ENCODE data around the gene TAF6L. TPM values are rescaled to one million over a fixed set of nuclear protein-coding genes. Genes with fewer than 3 reads are reported as not detected.
A peak's percentile ranks its signal among the peaks of the same experiment; 100 is the strongest.

The TAF6L gene
- total and polyA plus RNA-seq, 9 of the 15 experiments (the other 6 are each of a cell fraction or from before 2014, with no cell fraction given), result 0.04 to 45.5 (median 20.8) TPM

DNA sequence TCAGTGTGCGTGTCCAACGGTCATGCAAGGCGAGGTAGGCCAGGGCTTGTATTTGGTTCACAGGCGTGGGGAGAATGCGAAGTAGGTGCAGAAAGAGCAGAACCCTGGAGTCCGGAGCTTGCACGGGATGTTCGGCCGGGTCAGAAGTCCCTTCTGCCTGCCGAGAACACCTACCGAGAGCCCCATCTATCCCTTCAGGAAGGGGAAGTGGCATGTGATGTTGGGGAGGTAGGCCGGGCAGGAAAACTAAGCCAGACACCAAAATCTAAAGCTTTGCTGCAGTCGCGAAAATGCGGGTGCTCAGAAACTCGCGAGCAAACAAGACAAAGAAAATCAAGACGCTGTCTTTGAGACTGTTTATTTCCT is 435 bp upstream of the TAF6L start:
- ChIA-PET CTCF (ENCODE audit: low intra/inter-chr PET ratio) (no interaction called here), POLR2A (interaction anchor here (0.7 to 3.3 kb wide), 11 partner anchors 8 to 169 kb away, joined by 3 to 16 read pairs (median 6); partner anchors contain the start of genes C11orf98, CSKMT, HNRNPUL2 and MTA2)
- TSS peak; percentile 96 for BruUV-seq (replicated peaks)
- 15% methylated on average over 18 of the region's 18 CpGs for WGBS (ENCODE audit: insufficient coverage, low coverage, missing lambda C conversion rate)
- intact Hi-C loops (cut with micrococcal nuclease) (no loop called here), in situ Hi-C loops (cut with MboI) (no loop called here)
- no peaks in the 10 kb centered on the region for H4K20me1 ChIP-seq (replicated peaks; ENCODE audit: control insufficient read depth, insufficient read depth, low read length)
- peak overlapping the region; percentile 48 for H3K4me3 ChIP-seq
- peaks cover 36% of the 10 kb centered on the region; the same call in 2 of the 3 replicates for H3K36me3 ChIP-seq (ENCODE audit: control insufficient read depth, insufficient read depth, low read length)
- peaks cover 28% of the 10 kb centered on the region for H3K79me2 ChIP-seq (ENCODE audit: control insufficient read depth, insufficient read depth, low read length)
- peak overlapping the region; percentile 86 for H3K4me2 ChIP-seq (ENCODE audit: insufficient read depth, low read length)
- H3K9me3 ChIP-seq (replicated peaks; ENCODE audit: control insufficient read depth, insufficient read depth, low read depth, low read length), result no peaks in the 10 kb centered on the region
- no peaks in the 10 kb centered on the region for H3K9me1 ChIP-seq (ENCODE audit: control insufficient read depth, insufficient read depth, low read length)
- peaks cover 9 to 24% of the 10 kb centered on the region in 2 experiments for H3K4me1 ChIP-seq (replicated peaks in 1 of 2; ENCODE audit: control insufficient read depth in 2 of 2, insufficient read depth in 2 of 2, low read length in 2 of 2)
- no peaks in the 10 kb centered on the region for H3K27me3 ChIP-seq (ENCODE audit: control insufficient read depth in 2 of 2, insufficient read depth in 2 of 2, low read length in 2 of 2)
- FAIRE-seq (no peak), DNase-seq (ENCODE audit: extremely low read depth in 1 of 4, low spot score in 3 of 4) (peak in 2 of 4 experiments; percentile 10 to 45), ATAC-seq (no peak)
- H2AFZ ChIP-seq (ENCODE audit: low read depth, low read length), result peak overlapping the region; percentile 91
- peak overlapping the region; percentile 88 for H3K27ac ChIP-seq (ENCODE audit: extremely low read depth, low read depth, low read length)
- peak overlapping the region; percentile 69 to 89 for H3K9ac ChIP-seq (ENCODE audit: insufficient read depth in 1 of 2, low read depth in 2 of 2, low read length in 2 of 2)
- TF ChIP-seq HDAC3 (IDR thresholded peaks at IDR 0.05; ENCODE audit: borderline replicate concordance, partially characterized antibody) (no peak), ZNF277 (CRISPR knock-in tag; IDR thresholded peaks at IDR 0.05; ENCODE audit: borderline replicate concordance) (no peak), ZC3H11A (IDR thresholded peaks at IDR 0.05; ENCODE audit: low read depth, low read length) (no peak), RREB1 (CRISPR knock-in tag; IDR thresholded peaks at IDR 0.05) (no peak), ZKSCAN8 (CRISPR knock-in tag; IDR thresholded peaks at IDR 0.05) (no peak), E2F3 (CRISPR knock-in tag; IDR thresholded peaks at IDR 0.05) (no peak), CHD1 (IDR thresholded peaks at IDR 0.05; ENCODE audit: low read length) (peak; percentile 17), CTCF (IDR thresholded peaks at IDR 0.05 in 2 of 3, conservative IDR thresholded peaks at IDR 0.05 in 1 of 3; ENCODE audit: insufficient read depth in 2 of 3, low read depth in 1 of 3, low read length in 3 of 3) (no peak), ZBTB8A (IDR thresholded peaks at IDR 0.05; ENCODE audit: partially characterized antibody) (no peak), ZNF133 (CRISPR knock-in tag; IDR thresholded peaks at IDR 0.05) (no peak)
